ENCODE measurements around the gene AHNAK.

AHNAK gene

DNA sequence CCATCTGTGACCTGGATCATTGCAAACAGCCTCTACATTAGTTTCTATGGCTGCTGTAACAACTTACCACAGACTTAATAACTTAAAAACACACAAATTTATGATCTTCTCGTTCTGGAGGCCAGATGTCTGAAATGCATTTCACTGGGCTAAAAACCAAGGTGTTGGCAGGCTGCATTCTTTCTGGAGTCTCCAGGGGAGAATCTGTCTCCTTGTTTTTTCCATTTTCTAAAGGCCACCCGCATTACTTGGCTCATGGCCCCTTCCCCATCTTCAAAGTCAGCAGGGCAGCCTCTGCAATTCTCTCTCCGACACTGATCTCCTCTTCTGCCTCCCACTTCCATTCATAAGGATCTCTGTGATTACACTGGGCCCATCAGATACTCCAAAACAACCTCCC, 116.2 kb downstream of the AHNAK start:
- DNase-seq: no peak

DNA sequence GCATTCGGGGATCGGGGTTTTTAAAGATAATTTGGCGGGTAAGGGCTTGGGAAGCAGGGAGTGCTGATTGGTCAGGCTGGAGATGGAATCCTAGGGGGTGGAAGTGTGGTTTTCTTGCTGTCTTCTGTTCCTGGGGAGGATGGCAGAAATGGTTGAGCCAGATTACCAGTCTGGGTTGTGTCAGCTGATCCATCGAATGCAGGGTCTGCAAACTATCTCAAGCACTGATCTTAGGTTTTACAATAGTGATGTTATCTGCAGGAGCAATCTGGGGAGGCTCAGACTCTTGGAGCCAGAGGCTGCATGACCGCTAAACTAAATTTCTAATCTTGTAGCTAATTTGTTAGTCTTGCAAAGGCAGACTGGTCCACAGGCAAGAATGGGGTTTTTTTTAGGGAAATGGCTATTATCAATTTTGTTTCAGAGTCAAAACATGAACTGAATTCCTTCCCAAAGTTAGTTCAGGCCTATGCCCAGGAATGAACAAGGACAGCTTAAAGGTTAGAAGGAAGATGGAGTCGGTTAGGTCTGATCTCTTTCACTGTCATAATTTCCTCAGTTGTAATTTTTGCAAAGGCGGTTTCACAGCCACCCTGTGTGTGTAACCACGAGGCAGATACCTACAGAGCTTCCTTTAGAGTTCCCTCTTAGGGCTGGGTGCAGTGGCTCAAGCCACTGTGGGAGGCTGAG, 117.6 kb downstream of the AHNAK start:
- no peak for DNase-seq

DNA sequence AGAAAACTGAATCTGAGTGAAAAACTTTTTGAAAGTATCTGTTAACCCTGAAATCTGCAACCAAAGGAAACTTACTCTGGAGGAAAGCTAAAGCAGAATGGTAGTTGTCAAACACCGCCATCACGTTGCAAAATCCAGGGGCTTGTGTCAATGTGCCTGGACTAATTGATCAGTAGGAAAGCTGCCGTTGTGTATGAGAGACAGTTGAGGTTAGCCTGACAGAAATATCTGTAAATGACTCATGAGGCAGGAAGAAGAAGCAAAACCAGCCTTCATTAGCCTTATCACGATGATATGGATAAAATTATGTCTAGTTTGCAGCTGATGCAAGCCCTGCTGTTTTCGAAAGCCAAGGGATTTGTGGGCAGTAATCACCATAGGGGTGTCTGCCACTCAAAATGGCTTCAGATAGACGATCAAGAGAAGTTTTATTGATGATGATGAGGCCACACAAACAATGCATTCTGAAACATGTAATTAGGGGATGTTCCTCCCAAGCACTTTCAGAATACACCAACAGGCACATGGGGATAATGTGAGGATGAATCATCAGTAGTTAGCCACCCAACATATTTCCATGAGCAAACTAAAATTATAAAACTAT, 118.9 kb downstream of the AHNAK start:
- no peak for DNase-seq

DNA sequence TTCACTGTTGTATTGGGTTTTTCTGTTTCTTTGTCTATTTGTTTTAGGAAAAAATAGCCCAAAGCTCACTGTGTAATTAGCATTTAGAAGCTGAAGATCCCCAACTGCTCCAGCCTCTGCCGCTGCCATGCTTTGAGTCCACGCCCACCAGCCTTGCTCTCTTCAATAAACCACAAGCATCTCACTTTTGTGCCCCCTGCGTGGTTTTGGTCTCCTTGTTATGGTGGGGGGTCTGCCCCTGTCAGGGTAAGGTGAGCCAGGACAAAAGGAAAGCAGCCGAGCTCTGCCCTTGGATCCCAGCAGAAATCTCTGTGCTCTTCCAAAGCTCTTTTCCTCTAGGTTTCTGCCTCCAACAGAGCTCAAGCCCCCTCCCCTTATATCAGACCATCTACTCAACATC, 123.6 kb downstream of the AHNAK start:
- DNase-seq: no peak

DNA sequence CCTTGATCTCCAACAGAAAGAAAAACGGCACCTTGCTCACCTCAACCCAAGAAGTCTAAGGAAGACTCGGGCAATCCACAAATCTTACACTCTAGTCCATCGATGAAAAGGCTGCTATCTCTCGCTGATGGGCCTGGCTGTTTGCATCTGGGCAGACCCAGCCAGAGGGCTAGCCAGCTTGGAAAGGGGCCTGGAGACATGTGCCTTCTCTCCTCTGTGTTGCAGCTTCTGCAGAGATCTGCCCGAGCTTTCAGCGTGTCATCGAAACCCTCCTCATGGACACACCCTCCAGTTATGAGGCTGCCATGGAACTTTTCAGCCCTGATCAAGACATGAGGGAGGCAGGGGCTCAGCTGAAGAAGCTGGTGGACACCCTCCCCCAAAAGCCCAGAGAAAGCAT, 124.6 kb downstream of the AHNAK start:
- DNase-seq: no peak

DNA sequence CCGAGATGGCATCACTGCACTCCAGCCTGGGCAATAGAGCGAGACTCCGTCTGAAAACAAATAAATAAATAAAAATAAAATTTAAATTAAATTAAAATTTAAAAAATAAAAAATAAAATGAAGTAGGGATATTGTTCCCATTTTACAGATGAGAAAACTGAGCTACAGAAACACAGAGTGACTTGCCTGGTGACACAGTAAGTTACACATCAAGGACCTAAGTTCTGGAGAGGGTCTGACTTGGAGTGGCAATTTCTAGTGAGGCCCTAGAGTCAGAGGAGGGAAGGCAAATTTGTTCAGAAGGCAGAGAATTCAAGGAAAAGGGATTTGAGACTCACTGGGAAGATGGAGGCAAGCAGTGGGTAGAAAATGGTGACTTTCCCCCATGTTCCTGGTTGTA, 125.7 kb downstream of the AHNAK start:
- DNase-seq: no peak

DNA sequence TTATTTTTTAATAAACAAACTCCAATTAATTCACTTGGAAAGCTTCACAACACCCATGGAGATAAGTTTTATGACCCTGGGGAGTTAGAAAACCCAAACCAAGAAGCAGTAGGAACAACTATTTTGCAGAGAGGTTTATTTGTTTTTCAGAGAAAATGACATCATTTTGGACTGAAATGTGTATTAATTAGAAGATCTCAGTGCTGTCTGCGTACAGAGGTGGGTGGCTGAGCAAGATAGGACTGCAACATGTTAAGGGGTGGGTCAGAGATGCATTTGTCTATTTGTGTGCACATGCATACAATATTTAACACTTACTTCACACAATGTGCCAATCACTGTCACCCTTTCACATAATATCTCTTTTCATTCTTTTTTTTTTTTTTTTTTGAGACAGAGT, 126.7 kb downstream of the AHNAK start:
- no peak for DNase-seq

GRCh38 chr11:62419314-62419929, 127.2 kb downstream of the AHNAK start:
- DNase-seq: no peak

GRCh38 chr11:62418733-62419132, 127.9 kb downstream of the AHNAK start, which contains the start of gene SCGB1A1:
Gene SCGB1A1, plus strand, starts transcription at chr11:62419033. Its CDS starts 63 bp downstream, at chr11:62419096.
- no peak for DNase-seq

DNA sequence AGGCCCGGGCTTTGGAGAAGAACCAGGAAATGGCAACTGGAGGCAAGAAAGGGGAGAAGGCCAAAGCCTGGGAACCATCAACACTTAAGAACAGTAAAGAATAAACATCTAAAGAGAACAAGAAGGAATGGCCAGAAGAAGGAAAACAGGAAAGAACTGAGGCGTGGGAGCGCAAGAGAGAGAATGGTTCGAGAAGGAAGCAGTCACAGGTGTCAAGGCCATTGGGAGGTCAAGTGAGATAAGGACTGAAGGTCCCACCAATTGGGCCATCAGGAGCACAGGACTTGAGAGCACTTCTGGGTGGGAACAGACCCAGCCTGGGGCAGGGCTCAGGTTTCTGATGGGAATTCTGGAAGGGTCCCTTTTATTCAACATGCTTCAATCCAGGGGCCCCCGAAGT, 128.5 kb downstream of the AHNAK start:
- no peak for DNase-seq

DNA sequence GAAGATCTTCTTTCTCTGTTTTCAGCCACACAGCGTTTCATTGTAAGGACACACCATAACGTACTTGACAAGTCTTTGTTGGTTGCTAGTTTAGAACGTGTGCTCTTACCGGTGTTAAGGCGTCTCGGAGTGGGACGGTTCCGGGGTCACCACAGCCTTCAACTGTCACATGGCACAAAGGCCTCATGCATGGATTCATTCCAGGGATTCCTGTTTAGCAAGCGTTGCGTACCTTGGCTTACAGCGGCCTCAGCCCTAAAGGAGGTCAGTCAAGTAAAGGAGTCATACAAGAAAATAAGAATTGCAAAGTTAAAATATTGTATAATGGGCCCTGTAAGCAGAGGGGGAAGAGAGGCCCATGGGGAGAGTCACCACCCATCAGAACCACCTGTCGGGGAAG, 130.0 kb downstream of the AHNAK start:
- DNase-seq: no peak

DNA sequence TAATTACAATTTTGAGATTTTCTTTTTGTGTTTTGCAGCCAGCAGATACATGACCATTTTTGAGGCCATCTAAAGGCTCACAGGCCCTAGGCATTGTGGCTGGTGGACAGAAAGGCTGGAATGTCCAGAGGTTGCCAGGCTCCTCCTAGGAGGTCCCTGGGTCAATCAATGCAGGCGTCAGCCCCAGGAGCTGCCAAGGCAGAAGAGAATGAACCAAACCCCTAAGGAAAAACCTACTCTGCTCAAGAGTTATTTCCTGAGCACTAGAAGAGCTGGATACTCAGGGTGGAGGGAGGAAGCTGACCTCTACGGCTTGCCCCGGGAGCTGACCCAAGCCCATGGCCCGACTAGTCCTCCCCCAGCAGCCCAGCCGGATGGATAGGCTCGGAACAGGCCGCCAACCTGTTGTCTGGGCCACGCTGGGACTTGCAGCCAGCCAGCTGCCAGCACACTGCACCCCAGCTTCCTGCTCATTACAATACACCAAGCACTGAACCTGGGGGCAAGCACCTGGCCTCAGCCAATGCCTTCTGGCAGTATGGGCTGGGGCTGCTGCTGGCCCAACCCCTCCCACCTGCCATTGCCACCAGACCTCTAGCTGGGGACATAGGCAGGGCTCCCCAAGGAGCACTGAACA, 133.4 kb downstream of the AHNAK start:
- DNase-seq: no peak

DNA sequence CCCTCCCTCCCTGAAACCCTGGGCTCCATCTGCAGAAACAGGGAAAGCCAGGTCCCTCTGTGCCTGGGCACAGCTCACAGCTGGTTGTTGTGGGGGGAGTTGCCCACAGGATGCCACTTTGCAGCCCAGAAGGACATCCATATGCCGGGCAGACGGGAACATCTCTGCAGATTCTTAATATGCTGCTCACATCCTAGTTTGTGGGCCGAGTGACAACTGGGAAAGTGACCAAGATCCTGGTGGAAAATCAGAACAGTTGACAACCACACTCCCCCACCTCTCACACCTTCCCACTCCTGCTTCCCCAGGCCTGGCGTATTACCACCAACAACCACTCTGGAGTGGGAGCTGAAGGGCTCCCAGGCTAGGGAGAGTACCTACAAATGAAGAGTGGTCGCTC, 135.1 kb downstream of the AHNAK start:
- no peak for DNase-seq

- no peak for DNase-seq
Measured at GRCh38 chr11:62410972-62411371, 135.6 kb downstream of the AHNAK start.

GRCh38 chr11:62409831-62410230, 136.8 kb downstream of the AHNAK start:
- no peak for DNase-seq

DNA sequence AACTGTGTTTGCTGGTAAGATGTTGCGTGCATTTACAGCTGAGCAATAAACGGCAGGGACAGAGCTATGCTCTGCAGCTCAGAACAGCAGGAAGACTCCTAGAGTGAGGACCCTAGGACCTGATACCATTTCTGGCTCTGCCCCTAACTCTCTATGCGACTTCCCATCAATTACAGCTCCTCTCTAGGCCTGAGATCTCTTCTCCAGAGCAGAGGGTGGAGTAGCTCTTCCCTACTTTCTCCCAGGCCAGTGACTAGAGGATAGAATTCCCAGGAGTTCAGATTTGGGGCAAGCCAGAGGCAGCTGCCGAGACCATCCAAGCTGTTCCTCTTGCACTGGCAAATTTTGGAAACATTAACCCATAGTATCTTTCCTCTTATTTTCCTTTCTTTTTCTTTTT, 140.6 kb downstream of the AHNAK start:
- DNase-seq: no peak

- DNase-seq: no peak
Measured at GRCh38 chr11:62404901-62405300, 141.7 kb downstream of the AHNAK start.

DNA sequence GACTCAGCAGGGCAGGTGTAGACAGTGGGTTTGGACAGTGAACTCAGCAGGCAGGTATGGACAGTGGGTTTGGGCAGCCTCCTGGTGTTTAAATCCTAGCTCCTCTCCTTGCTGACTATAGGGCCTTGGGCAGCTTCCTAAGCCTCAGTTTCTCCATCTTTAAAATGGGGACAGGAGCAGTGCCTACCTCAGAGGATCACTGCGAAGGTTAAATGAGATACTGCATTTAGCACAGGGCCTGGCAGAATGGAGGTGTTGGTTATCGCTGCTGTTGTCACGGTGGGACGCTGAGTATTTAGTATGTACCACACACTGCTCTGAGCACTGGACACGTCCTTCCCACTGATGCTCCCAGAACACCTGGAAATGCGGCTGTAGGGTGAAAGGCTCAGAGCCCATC, 142.2 kb downstream of the AHNAK start:
- DNase-seq: no peak

- DNase-seq: no peak
Measured at GRCh38 chr11:62402960-62403730, 143.5 kb downstream of the AHNAK start.

GRCh38 chr11:62402226-62402959, 144.2 kb downstream of the AHNAK start:
- DNase-seq: no peak

- no peak for DNase-seq
Measured at GRCh38 chr11:62401811-62402210, 144.8 kb downstream of the AHNAK start.

DNA sequence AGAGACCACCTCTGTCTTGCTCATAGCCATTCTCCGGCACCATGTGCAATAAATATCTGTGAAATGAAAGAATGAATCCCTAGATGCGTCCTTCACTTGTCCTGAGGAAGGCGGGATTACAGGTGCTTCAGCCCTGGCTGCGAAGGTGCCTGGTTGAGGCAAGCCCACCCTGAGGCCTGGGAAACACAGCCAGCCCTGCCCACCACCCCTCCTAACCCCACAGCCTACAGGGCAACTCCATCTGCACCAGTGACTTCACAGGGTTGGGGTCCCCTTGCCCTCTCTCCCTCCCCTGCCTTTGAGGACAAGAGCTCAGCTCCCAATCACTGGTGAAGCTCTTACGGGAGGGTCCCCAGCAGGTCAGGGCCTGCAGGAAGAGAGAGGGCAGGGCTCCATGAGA, 145.2 kb downstream of the AHNAK start:
- no peak for DNase-seq

DNA sequence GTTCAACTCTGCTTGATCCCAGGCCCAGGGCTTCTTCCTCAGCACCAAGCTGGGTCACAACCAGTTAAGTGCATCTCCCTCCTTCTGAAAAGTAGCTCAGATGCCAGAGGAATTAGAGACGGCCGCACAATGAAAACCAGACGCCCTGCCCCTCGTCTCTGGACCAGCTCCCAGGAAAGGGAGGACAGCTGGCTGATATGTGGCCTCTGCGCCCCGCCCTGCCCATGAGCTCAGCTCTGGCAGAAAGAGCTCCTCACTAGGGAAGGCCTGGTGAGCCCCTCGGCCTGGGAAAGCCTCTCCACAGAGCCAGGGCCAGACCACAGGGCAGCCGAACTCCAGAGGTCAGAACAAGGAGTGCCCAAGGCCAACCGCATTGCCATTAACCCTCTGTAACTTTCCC, 145.8 kb downstream of the AHNAK start:
- DNase-seq: no peak
